A549 (cell line): Measurements from ENCODE around the gene PPIH. TPM values are rescaled to one million over a fixed set of nuclear protein-coding genes. Genes with fewer than 3 reads are reported as not detected.
A peak's percentile ranks its signal among the peaks of the same experiment; 100 is the strongest.

ENCODE experiments used
- ATAC-seq, 2 experiments: fragments of 200-7000 bp in 1 of 2; fragments of >200 bp in 1 of 2; cut with Nextera tagmentation in 1 of 2; cut with Tn5 transposase in 1 of 2; 3 replicates each; pipeline versions ENCODE4 v1.8.0 to v1.9.1; 2018 to 2020; ENCODE audit warnings: mild to moderate bottlenecking in 1 of 2, moderate library complexity in 1 of 2
- CTCF ChIA-PET: fragments of 300-600 bp; sonication (Branson Sonifier 250); formaldehyde crosslinking; extraction: SDS; loops from one replicate; lab custom pipeline; 2021; ENCODE audit warnings: antibody characterized with exemption, inconsistent platforms; lab: Yijun Ruan, JAX
- POLR2A ChIA-PET: fragments of 350-600 bp; formaldehyde crosslinking; extraction: SDS; loops from one replicate; lab custom pipeline; 2021; ENCODE audit warnings: antibody characterized with exemption, inconsistent platforms; lab: Yijun Ruan, JAX
- DNase-seq, 2 experiments: peaks; one replicate each; pipeline versions ENCODE4 v3.0.0 to v3.0.0-alpha.2; 2011 to 2016; ENCODE audit warnings: low read depth in 1 of 2, low spot score in 1 of 2
- FAIRE-seq: peaks from 2 replicates; lab custom pipeline; 2011; peaks lifted over from hg19 to GRCh38; lab: Jason Lieb, UNC
- H3K27ac ChIP-seq, 2 experiments: fragments of >200 bp; sonication (Bioruptor Twin); formaldehyde crosslinking; 3 replicates each; pipeline ENCODE4 v1.5.1; 2016 to 2017
- H3K4me1 ChIP-seq: fragments of >200 bp; sonication (Bioruptor Twin); formaldehyde crosslinking; 3 replicates; pipeline ENCODE4 v1.6.1; 2016
- H3K4me2 ChIP-seq: fragments of >200 bp; sonication (Bioruptor Twin); formaldehyde crosslinking; 3 replicates; pipeline ENCODE4 v1.6.1; 2016
- H3K4me3 ChIP-seq: fragments of >200 bp; sonication (Bioruptor Twin); formaldehyde crosslinking; 3 replicates; pipeline ENCODE4 v1.5.1; 2016
- H3K9me3 ChIP-seq: fragments of >200 bp; sonication (Bioruptor Twin); formaldehyde crosslinking; 3 replicates; pipeline ENCODE4 v1.6.1; 2016
- BHLHE40 ChIP-seq: IDR thresholded peaks from 2 replicates; pipeline ENCODE4 v1.6.1; 2012; ENCODE audit warnings: low read depth, low read length, inconsistent platforms
- CBX2 ChIP-seq: fragments of 200-600 bp; sonication (generic); IDR thresholded peaks from 2 replicates; pipeline ENCODE4 v1.6.1; 2016; ENCODE audit warnings: low read depth, mild to moderate bottlenecking, borderline replicate concordance
- CEBPB ChIP-seq, 2 experiments: fragments of >200 bp in 1 of 2; sonication (Bioruptor Twin) in 1 of 2; formaldehyde crosslinking in 1 of 2; IDR thresholded peaks; 2 replicates each; pipeline ENCODE4 v1.6.1; 2012 to 2016
- E2F6 ChIP-seq: IDR thresholded peaks from 2 replicates; pipeline ENCODE4 v1.6.1; 2012; ENCODE audit warnings: low read depth, borderline replicate concordance
- EHMT2 ChIP-seq: fragments of 200-600 bp; sonication (generic); IDR thresholded peaks from 2 replicates; pipeline ENCODE4 v1.6.1; 2016; ENCODE audit warnings: antibody characterized with exemption, low read depth, mild to moderate bottlenecking, moderate library complexity
- ESRRA ChIP-seq: fragments of 150-350 bp; IDR thresholded peaks from 2 replicates; pipeline ENCODE4 v1.6.1; 2014; ENCODE audit warnings: mild to moderate bottlenecking, low read length, borderline replicate concordance
- HEYL ChIP-seq: fragments of 250-450 bp; sonication (Bioruptor Pico); IDR thresholded peaks from 2 replicates; pipeline ENCODE4 v1.8.0; 2021; ENCODE audit warnings: mild to moderate bottlenecking, moderate library complexity
- HOXA7 ChIP-seq: fragments of 250-450 bp; sonication (Bioruptor Pico); IDR thresholded peaks from 2 replicates; pipeline ENCODE4 v1.5.0; 2020; ENCODE audit warnings: mild to moderate bottlenecking, moderate library complexity
- HOXB13 ChIP-seq: fragments of 250-450 bp; sonication (Bioruptor Pico); IDR thresholded peaks from 2 replicates; pipeline ENCODE4 v1.5.0; 2020; ENCODE audit warnings: low read depth, mild to moderate bottlenecking, moderate library complexity
- HOXB5 ChIP-seq: fragments of 250-450 bp; sonication (Bioruptor Pico); IDR thresholded peaks from 2 replicates; pipeline ENCODE4 v1.5.0; 2020; ENCODE audit warnings: mild to moderate bottlenecking, moderate library complexity
- JUN ChIP-seq, 2 experiments: fragments of >200 bp; sonication (Bioruptor Twin); formaldehyde crosslinking; IDR thresholded peaks; 2 replicates in 1 of 2; 3 replicates in 1 of 2; pipeline ENCODE4 v1.6.1; 2016 to 2017
- MYC ChIP-seq: IDR thresholded peaks from 2 replicates; pipeline ENCODE4 v1.6.1; 2012; ENCODE audit warnings: mild to moderate bottlenecking, inconsistent platforms, low read length, improper control_type of control experiment, borderline replicate concordance
- NFE2L2 ChIP-seq: fragments of 150-350 bp; conservative IDR thresholded peaks from 2 replicates; pipeline ENCODE4 v1.6.1; 2014; ENCODE audit warnings: low read length
- PHF8 ChIP-seq: fragments of 200-600 bp; sonication (generic); IDR thresholded peaks from 2 replicates; pipeline ENCODE4 v1.6.1; 2016; ENCODE audit warnings: low read depth, mild to moderate bottlenecking, antibody characterized with exemption, moderate library complexity, borderline replicate concordance
- POLR2A ChIP-seq: IDR thresholded peaks from 2 replicates; pipeline ENCODE4 v1.6.1; 2012; ENCODE audit warnings: mild to moderate bottlenecking, low read length
- RAD21 ChIP-seq, 2 experiments: fragments of >200 bp in 1 of 2; sonication (Bioruptor Twin) in 1 of 2; formaldehyde crosslinking in 1 of 2; IDR thresholded peaks in 1 of 2; conservative IDR thresholded peaks in 1 of 2; 2 replicates in 1 of 2; 3 replicates in 1 of 2; pipeline ENCODE4 v1.6.1; 2012 to 2018; ENCODE audit warnings: inconsistent platforms in 1 of 2
- REST ChIP-seq: fragments of 200-600 bp; sonication (generic); IDR thresholded peaks from 2 replicates; pipeline ENCODE4 v1.6.1; 2016; ENCODE audit warnings: antibody characterized with exemption, mild to moderate bottlenecking, moderate library complexity
- TFCP2L1 ChIP-seq: fragments of 250-450 bp; sonication (Bioruptor Pico); IDR thresholded peaks from 2 replicates; pipeline ENCODE4 v1.5.0; 2021; ENCODE audit warnings: mild to moderate bottlenecking
- ZNF302 ChIP-seq: fragments of 250-450 bp; sonication (Bioruptor Pico); IDR thresholded peaks from 2 replicates; pipeline ENCODE4 v1.9.0; 2021; ENCODE audit warnings: inconsistent platforms, mild to moderate bottlenecking, moderate library complexity
- ZSCAN20 ChIP-seq: fragments of 250-450 bp; sonication (Bioruptor Pico); IDR thresholded peaks from 2 replicates; pipeline ENCODE4 v1.8.0; 2022; ENCODE audit warnings: mild to moderate bottlenecking, moderate library complexity
- WGBS: methylation state at CpG from one replicate; pipeline ENCODE4 v1.1.6; 2017; ENCODE audit errors: missing lambda C conversion rate; 5-methylcytosine and 5-hydroxymethylcytosine counted together
- polyA plus RNA-seq, 4 experiments: library from polyadenylated mRNA; depleted of rRNA in 3 of 4; stranded (reverse); fragments of >200 nt; fragmentation: RNase III in 1 of 4; extraction: RNeasy Plus Mini Kit Qiagen cat#74134 plus additional on column Dnase treatment in 1 of 4; gene quantifications; 2 replicates in 3 of 4; 3 replicates in 1 of 4; pipeline ENCODE4 v1.2.3, GENCODE V29; 2011 to 2017
- TF ChIP-seq, protein P1 (sequence below): fragments of 450-650 bp; IDR thresholded peaks from 2 replicates; pipeline ENCODE4 v1.6.1; 2014; ENCODE audit warnings: antibody characterized with exemption
- TF ChIP-seq, protein P2 (sequence below): fragments of 250-450 bp; sonication (Bioruptor Pico); IDR thresholded peaks from 2 replicates; pipeline ENCODE4 v1.5.0; 2020; ENCODE audit warnings: low read depth, mild to moderate bottlenecking, moderate library complexity
- TF ChIP-seq, protein P3 (sequence below): fragments of >200 bp; sonication (Bioruptor Twin); formaldehyde crosslinking; IDR thresholded peaks from 3 replicates; pipeline ENCODE4 v1.6.1; 2016
- TF ChIP-seq, protein P4 (sequence below): IDR thresholded peaks from 2 replicates; pipeline ENCODE4 v1.6.1; 2012

PPIH gene
- polyA plus RNA-seq, 2 of the 4 experiments (the other 2 are of a cell fraction), result 59.0 to 68.9 TPM

DNA sequence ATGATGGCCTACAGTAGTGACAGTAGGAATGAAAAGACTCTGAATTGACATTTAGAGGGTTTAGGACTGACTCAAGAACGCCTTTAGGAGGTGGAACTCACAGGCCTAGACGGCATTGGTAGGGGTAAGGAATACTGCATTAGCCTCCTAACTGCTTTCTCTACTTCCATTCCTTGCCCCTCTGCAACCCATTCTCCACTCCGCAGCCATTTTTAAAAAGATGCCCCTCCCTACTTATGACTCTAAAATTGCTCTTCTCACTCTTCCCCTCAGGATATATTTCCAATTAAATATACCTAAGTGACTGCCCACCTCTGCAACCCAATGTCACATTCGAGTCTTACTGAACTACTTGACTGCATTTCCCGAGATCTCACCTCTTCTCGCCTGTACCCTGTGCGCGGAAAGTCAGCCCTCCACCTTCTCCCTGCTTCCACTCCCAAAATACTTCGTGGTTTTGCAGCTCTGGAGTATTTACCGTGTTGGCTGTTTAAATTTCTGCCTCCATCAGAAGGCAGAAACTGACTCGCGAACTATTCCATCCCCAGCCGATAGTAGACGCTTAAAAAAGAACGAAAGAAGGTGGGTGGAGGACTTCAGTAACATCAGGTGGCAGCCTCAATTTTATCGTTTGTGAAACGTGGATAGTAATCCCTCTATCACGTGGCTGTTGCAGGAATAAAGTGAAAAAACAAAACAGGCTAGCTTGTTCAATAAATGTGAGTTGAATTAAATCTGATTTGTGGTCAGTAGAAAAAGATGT, 22.9 kb downstream of the PPIH start:
- Histone ChIP-seq H3K4me2 (peak overlapping the region; percentile 95), H3K9me3 (no peaks in the 10 kb centered on the region), H3K4me1 (peaks cover 26% of the 10 kb centered on the region), H3K27ac (peak overlapping the region; percentile 92 to 98), H3K4me3 (peak overlapping the region; percentile 94)
- TF ChIP-seq ZNF302 (CRISPR knock-in tag) (no peak), HEYL (no peak), ZSCAN20 (CRISPR knock-in tag) (no peak), PHF8 (no peak), RAD21 (conservative IDR thresholded peaks at IDR 0.05 in 1 of 2, IDR thresholded peaks at IDR 0.05 in 1 of 2) (no peak), HOXB13 (no peak), ESRRA (no peak)
- TF ChIP-seq, protein P1, sequence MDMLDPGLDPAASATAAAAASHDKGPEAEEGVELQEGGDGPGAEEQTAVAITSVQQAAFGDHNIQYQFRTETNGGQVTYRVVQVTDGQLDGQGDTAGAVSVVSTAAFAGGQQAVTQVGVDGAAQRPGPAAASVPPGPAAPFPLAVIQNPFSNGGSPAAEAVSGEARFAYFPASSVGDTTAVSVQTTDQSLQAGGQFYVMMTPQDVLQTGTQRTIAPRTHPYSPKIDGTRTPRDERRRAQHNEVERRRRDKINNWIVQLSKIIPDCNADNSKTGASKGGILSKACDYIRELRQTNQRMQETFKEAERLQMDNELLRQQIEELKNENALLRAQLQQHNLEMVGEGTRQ, result 0 out of 2 replicates have a peak, but pooled peaks have one; percentile 12
- 30% methylated on average over 18 of the region's 18 CpGs for WGBS
- ChIA-PET POLR2A (interaction anchor here (0.6 to 1.6 kb wide), 5 partner anchors 12 to 345 kb away, joined by 3 to 4 read pairs (median 3); partner anchors contain the start of gene PPIH), CTCF (no interaction called here)
- FAIRE-seq (no peak), DNase-seq (peak in 1 of 2 experiments; percentile 8), ATAC-seq (no peak)

- FAIRE-seq (no peak), DNase-seq (peak; percentile 95 to 97), ATAC-seq (peak; percentile 92 to 96)
- peaks cover 34% of the 10 kb centered on the region for H3K4me1 ChIP-seq
- H3K4me3 ChIP-seq, result peak within 1 kb of the TSS; percentile 94
- POLR2A ChIA-PET, result interaction anchor here (0.5 to 2.4 kb wide), 19 partner anchors 10 to 392 kb away, joined by 3 to 18 read pairs (median 3); partner anchors contain the start of genes C1orf50, CCDC30, P3H1 and PPIH
- H3K9me3 ChIP-seq, result no peaks in the 10 kb centered on the region
- H3K4me2 ChIP-seq, result peak within 1 kb of the TSS; percentile 95
- CTCF ChIA-PET, result interaction anchor here (1.7 kb wide), 1 partner anchor 9 kb away, joined by 4 read pairs; no protein-coding TSS in a partner anchor
- H3K27ac ChIP-seq, result peak within 1 kb of the TSS; percentile 92 to 98
- 0% methylated on average over 22 of the region's 54 CpGs for WGBS
- TF ChIP-seq CBX2 (no peak), ZSCAN20 (CRISPR knock-in tag) (no peak), HOXA7 (CRISPR knock-in tag) (0 out of 2 replicates have a peak, but pooled peaks have one; percentile 29), ZNF302 (CRISPR knock-in tag) (no peak), CEBPB (IDR thresholded peaks at IDR 0.05) (no peak), POLR2A (peak; percentile 53), TFCP2L1 (CRISPR knock-in tag) (no peak), MYC (peak; percentile 85), NFE2L2 (no peak), JUN (IDR thresholded peaks at IDR 0.05) (peak in 1 of 2 experiments; percentile 72; a peak in 3 of 5 replicates), EHMT2 (no peak), BHLHE40 (peak; percentile 50; the same call in 1 of the 2 replicates), PHF8 (peak; percentile 72; the same call in 1 of the 2 replicates), HOXB5 (CRISPR knock-in tag) (0 out of 2 replicates have a peak, but pooled peaks have one; percentile 33), E2F6 (0 out of 2 replicates have a peak, but pooled peaks have one; percentile 49), REST (no peak)
- TF ChIP-seq, protein P2, sequence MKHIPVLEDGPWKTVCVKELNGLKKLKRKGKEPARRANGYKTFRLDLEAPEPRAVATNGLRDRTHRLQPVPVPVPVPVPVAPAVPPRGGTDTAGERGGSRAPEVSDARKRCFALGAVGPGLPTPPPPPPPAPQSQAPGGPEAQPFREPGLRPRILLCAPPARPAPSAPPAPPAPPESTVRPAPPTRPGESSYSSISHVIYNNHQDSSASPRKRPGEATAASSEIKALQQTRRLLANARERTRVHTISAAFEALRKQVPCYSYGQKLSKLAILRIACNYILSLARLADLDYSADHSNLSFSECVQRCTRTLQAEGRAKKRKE (CRISPR knock-in tag), result no peak
- TF ChIP-seq, protein P3, sequence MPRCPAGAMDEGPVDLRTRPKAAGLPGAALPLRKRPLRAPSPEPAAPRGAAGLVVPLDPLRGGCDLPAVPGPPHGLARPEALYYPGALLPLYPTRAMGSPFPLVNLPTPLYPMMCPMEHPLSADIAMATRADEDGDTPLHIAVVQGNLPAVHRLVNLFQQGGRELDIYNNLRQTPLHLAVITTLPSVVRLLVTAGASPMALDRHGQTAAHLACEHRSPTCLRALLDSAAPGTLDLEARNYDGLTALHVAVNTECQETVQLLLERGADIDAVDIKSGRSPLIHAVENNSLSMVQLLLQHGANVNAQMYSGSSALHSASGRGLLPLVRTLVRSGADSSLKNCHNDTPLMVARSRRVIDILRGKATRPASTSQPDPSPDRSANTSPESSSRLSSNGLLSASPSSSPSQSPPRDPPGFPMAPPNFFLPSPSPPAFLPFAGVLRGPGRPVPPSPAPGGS, result peak; percentile 71; the same call in 2 of the 3 replicates
- TF ChIP-seq, protein P1, result peak; percentile 94
- TF ChIP-seq, protein P4, sequence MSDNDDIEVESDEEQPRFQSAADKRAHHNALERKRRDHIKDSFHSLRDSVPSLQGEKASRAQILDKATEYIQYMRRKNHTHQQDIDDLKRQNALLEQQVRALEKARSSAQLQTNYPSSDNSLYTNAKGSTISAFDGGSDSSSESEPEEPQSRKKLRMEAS, result peak; percentile 96
These were observed 23.7 kb downstream of the PPIH start, which contains the start of gene YBX1 for GRCh38 chr1:42681741-42682483. YBX1 (plus strand) TSS chr1:42682418; CDS start chr1:42682566, 148 bp downstream.
